Activated CD8-positive, alpha-beta memory T cell treated with anti-CD3 and anti-CD28 coated beads for 4 hours (primary cell): ENCODE data around the gene PHC2.

Experiments used
- DNase-seq, 2 donors: peaks; one replicate each; pipeline ENCODE4 v3.0.0-alpha.2; 2020; ENCODE audit warnings: low read depth in 2 of 2

Gene PHC2

DNA sequence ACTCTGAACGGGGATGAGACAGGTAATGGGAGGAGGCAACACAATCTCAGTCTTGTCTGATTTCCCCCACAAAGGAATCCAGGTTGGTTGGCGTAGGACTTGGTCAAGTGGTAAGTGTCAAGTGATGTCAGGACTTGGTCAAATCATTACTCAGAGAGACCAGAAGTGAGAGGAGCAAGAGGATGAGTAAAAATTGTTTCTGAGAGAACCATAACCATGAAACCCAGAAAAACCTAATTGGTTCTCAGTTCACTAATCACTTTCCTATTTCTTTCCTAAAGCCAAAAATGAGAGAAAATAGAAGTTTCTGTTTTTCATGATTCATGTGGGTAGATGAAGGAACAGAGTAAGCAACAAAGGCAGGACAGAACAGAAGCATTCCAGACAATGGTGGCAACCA is 5.0 kb downstream of the PHC2 start:
- no peak for DNase-seq

GRCh38 chr1:33424610-33425009 is 6.3 kb downstream of the PHC2 start:
- DNase-seq: no peak

GRCh38 chr1:33424205-33424604 is 6.7 kb downstream of the PHC2 start:
- DNase-seq: no peak

DNA sequence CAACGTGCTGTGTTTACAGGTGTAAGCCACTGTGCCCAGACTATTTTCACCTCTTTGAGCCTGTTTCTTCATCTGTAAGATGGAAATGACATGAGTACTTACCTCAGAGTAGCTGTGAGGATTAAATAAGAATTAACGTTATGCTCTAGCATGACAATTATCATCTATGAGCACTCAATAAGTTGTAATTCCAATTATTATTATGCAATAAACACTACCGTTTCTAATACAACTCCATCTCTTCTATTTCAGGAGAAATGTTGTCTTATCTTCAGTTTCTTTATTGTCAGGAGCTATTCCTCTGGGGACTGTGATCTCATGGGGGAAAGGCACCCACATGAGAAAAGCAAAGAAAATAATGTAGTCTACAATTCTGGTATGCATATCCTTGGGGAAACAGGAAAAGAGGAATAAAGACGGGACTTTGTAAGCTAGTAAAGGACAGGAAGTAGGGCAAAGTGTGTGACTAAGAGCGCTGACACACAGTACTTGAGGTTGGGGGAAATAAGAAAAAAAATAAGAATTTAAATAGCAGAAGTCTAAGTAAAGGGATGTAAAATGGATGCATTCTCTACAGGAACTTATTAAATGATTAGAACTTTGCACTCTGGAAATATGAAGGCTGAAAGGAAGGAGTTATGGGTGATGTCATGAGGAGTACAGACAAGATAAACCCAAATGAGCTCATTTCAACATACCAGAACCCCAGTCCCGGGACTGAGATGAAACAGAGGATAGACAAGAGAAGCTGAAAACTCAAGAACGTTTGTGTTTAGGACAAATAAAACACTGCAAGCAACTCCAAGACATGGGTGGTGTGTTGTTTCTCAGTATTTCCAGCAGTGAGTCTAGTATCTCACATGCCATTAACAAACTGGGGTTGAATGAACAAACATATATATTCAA is 9.8 kb downstream of the PHC2 start:
- DNase-seq: no peak

DNA sequence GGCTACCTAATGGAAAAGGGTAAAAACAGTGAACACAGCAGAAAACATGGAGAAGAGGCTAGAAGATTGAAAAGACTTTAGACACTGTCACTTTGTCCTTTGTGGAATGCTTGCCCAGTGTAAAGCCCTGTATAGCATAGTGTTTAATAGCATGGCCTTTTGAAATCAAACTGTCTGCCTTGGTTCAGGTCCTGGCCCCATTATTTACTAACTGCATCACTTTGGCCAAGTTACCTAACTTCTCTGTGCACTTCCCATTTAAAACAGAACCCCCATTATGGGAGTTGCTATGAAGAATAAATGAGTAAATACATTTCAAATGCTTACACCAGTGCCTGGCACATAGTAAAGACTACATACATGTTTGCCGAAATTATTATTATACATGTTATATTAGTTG is 12.1 kb downstream of the PHC2 start:
- no peak for DNase-seq

GRCh38 chr1:33414879-33415278 is 16.0 kb downstream of the PHC2 start:
- DNase-seq: no peak

GRCh38 chr1:33410091-33410701 is 20.7 kb downstream of the PHC2 start:
- DNase-seq: no peak

GRCh38 chr1:33408093-33408436 is 22.8 kb downstream of the PHC2 start:
- DNase-seq: no peak

DNA sequence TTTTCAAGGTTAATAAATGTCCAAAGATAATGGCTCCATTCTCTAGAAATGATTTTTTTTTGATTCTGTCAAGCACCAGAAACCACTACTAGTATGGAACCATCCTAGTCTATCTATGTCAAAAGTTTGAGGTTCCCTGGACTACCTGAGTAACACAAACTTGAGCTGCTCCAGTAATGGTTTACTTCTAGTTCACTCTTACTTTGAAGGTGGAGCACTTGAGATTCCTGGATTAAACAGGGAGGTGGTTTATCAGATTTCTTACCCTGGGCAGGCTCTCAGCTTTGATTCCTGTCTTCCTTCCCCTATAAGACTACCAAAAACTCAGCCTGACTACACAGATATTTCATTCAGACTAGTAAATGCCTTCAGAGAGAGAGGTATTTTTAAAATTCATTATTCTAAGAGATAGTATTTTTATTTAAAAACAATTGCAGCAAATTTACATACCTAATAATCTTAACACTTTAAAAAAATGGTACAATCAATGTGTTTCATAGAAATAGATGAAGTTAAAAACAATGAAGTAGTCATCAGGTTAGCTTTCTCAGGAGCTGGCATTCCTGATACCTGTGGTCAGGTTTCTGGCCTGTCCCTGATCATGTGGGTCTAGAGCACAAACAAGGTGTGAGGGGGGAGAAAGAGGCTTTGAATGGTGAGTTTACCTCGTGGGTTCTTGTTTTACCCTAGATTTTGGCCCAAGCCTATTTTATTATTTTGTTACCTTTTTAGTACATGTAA is 23.4 kb downstream of the PHC2 start:
- no peak for DNase-seq

DNA sequence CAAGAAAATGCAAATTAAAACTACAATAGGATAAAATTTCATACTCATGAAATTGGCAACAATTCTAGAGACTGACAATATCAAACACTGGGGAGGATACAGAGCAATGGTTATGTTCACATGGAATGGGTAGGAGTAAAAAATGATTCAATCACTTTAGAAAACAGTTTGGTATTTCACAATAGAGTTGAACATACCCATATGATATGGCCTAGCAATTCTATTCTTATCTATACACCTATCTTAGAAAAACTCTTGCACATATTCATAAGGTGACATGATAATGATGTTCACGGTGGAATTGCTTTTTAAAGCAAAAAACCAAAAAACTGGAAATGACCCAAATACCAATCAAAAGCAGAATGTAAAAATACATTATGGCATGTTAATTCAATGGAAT is 28.7 kb downstream of the PHC2 start:
- DNase-seq: no peak

DNA sequence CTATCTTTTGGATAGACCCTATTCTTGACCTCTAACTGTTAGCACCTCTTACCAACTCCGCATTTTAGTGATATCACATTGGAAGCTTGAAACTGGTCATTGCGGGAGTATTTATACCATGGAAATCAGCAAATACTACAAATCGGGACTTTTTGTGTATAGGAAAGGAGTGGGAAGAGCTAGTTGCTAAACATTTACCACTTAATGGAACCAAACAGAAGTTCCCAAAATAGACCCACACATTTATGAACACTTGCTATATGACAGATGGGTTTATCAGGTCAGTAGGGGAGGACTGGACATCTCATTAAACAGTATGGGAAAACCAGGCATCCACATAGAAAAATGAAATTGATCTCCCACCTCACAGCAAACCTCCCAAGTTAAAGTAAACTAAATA is 29.4 kb downstream of the PHC2 start:
- DNase-seq: no peak

DNA sequence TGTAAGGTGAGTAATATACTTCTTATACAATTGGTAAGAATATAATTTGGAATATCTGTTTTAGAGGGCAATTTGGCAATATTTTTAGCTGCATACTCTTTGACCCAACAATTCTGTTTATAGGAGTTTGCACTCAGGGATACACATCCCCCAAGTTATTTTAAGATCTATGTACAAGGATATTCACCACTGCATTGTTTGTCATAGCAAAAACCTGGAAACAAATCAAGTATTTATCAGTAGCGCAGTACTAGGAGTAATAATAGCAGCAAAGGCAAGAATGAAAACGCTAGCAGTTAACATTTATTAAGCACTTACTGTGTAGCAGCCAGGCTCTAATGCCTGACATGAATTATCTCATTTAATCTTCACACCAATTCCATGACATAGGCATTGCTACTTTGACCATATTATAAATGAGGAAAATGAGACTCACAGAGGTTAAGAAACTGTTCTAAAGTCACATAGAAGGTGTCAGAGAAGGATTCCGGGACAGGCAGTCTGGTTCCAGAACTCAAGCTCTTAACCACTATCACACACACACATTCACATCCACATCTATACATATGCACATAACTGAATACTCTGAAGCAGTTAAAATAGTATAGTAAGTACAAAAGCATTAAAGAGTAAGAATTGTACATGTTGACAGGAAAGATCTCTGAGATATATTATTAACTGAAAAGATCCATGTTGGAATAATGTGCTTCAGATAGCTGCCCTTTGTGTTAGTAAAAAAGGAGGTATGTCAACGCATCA is 30.6 kb downstream of the PHC2 start:
- DNase-seq: no peak

GRCh38 chr1:33399375-33399774 is 31.5 kb downstream of the PHC2 start:
- DNase-seq: no peak

GRCh38 chr1:33397994-33398393 is 32.9 kb downstream of the PHC2 start:
- DNase-seq: no peak

GRCh38 chr1:33397125-33397506 is 33.8 kb downstream of the PHC2 start:
- DNase-seq: no peak

DNA sequence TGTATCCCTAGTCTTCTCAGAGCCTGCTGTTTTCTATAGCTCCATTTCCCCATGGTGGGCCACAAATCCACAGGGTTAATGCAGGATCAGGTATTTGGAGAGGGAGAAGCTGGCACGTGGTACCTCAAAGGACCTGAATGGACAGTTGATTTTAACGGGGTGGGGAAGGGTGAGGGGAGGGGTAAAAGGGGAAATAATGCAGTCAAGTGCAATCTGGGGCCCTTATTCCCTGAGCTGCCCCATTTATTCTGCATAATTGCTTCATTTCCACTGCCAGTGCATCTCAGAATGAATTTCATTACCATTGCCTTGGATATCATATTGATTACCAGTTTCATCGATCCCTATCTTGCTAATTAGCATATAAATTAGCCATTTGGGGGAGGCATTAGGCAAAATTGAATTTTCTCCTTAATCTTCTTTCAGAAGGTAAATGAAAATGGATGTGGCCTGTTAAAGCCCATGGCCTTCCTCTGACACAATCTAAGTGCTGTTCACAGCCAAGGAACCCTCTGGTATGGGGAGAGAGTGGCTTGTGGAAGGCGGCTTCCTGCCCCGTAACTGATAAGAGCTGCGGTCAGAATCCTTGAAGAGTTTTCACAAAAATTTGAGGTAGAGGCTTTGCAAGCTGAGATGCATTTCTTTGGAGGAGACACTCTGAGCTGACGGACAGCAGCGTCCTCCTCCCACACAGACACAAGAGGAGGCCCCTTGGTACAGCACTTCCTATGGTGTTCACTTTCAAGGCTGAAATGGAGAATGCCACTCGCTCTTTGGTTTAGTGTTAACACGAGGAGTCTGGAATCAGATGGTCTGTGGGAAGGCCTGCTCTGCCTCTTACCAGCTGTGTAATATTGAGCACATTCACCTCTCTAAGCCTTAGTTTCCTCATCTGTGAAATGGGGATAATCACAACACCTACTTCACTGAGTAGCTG is 34.4 kb downstream of the PHC2 start:
- DNase-seq: no peak

DNA sequence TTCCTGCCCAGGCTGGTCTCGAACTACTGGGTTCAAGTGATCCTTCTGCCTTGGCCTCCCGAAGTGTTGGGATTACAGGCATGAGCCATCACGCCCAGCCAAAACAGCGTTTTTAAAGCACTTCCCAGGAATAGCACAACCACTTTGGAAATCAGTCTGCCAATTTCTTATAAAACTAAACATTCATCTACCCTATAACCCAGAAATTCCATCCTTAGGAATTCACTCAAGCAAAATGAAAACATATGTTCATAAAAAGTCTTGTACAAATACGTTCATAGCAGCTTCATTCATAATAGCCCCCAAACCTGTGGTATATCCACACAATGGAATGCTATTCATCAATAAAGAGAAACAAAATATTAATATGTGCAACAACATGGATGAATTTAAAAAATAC is 36.1 kb downstream of the PHC2 start:
- no peak for DNase-seq

GRCh38 chr1:33393991-33394390 is 36.9 kb downstream of the PHC2 start:
- DNase-seq: no peak

DNA sequence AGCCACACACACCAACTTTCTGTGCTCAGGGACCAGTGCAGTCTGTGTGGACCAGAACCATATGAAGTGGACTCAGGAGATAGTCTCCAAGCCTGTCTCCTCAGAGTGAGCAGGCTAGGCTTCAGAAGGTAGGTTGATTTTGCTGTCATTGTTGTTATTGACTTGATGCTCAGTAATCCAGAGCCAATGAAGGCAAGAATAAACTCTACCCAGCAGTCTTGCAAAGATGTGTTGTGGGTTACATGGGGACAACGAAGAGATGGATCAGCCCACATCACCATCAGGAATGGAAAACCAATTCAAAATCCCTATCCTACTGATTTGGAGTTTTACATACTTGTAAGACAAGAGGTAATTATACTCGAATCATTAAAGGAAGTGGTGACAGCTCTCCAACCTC is 37.4 kb downstream of the PHC2 start:
- no peak for DNase-seq

DNA sequence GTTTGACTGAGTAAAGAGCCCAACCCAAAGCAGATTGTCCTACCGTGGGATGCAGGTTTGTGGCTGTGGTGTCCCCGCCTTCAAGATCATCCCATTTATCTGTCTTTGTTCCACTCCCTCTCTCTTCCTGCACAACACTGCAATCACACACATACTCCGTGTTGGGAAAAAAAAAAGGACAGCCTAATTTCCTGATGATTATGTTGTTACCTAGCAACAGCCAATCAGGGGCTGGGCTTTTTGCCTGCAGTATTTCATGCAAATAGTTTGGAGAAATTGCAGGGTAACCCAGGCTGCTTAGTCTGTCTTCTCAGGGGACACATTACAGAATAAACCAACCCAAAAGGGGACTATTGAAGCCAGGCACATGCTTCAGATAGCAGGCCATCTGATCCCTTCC is 38.3 kb downstream of the PHC2 start:
- DNase-seq: no peak

- no peak for DNase-seq
Measured at GRCh38 chr1:33392206-33392605, 38.7 kb downstream of the PHC2 start.
